HUES64 (cell line): ENCODE data around the gene TSKU.

Source experiments
- H3K27ac ChIP-seq: 2 replicates; pipeline ENCODE4 v1.7.0; 2013; ENCODE audit warnings: low read depth, low read length, inconsistent platforms
- H3K27me3 ChIP-seq: 2 replicates; pipeline ENCODE4 v1.6.1; 2013; ENCODE audit warnings: mild to moderate bottlenecking, low read length; ENCODE audit not compliant: insufficient read depth
- H3K36me3 ChIP-seq: 2 replicates; pipeline ENCODE4 v1.6.1; 2013; ENCODE audit warnings: mild to moderate bottlenecking, low read length; ENCODE audit not compliant: insufficient read depth
- H3K4me1 ChIP-seq: 2 replicates; pipeline ENCODE4 v1.6.1; 2013; ENCODE audit warnings: mild to moderate bottlenecking, low read length, moderate library complexity; ENCODE audit not compliant: insufficient read depth
- H3K4me3 ChIP-seq: 2 replicates; pipeline ENCODE4 v1.5.1; 2013; ENCODE audit warnings: mild to moderate bottlenecking, low read length, moderate library complexity
- H3K9ac ChIP-seq: 2 replicates; pipeline ENCODE4 v1.6.1; 2013; ENCODE audit warnings: mild to moderate bottlenecking, low read depth, low read length
- H3K9me3 ChIP-seq: 2 replicates; pipeline ENCODE4 v1.6.1; 2013; ENCODE audit warnings: low read depth, low read length; ENCODE audit not compliant: insufficient read depth
- WGBS: fragments of 150-250, 120-280 bp; methylation state at CpG from one replicate; pipeline ENCODE4 v1.1.7; 2013; ENCODE audit warnings: missing lambda C conversion rate; 5-methylcytosine and 5-hydroxymethylcytosine counted together

TSKU gene

GRCh38 chr11:76764941-76765665 lies 18.1 kb upstream of the TSKU start:
- WGBS: 86% methylated on average over 10 of the region's 10 CpGs
- peaks cover 22% of the 10 kb centered on the region for H3K4me1 ChIP-seq

GRCh38 chr11:76765863-76766350 lies 17.2 kb upstream of the TSKU start:
- peaks cover 30% of the 10 kb centered on the region for H3K4me1 ChIP-seq
- 94% methylated on average over 5 of the region's 5 CpGs for WGBS

More at GRCh38 chr11:76764941-76765665, 18.1 kb upstream of the TSKU start:
- Histone ChIP-seq H3K36me3 (no peaks in the 10 kb centered on the region), H3K4me3 (no peak overlapping the region), H3K9ac (no peak overlapping the region), H3K27ac (no peak overlapping the region), H3K27me3 (peaks cover 6% of the 10 kb centered on the region; the same call in 1 of the 2 replicates), H3K9me3 (no peaks in the 10 kb centered on the region)

GRCh38 chr11:76766521-76766920 lies 16.6 kb upstream of the TSKU start:
- no peak overlapping the region for H3K9ac ChIP-seq
- no peaks in the 10 kb centered on the region for H3K27me3 ChIP-seq
- H3K36me3 ChIP-seq: no peaks in the 10 kb centered on the region
- no peaks in the 10 kb centered on the region for H3K9me3 ChIP-seq
- no peak overlapping the region for H3K27ac ChIP-seq
- WGBS: 86% methylated on average over 6 of the region's 6 CpGs
- H3K4me1 ChIP-seq: peaks cover 36% of the 10 kb centered on the region
- H3K4me3 ChIP-seq: no peak overlapping the region

More at GRCh38 chr11:76765863-76766350, 17.2 kb upstream of the TSKU start:
- H3K27ac ChIP-seq: no peak overlapping the region
- H3K9me3 ChIP-seq: no peaks in the 10 kb centered on the region
- H3K27me3 ChIP-seq: no peaks in the 10 kb centered on the region; the same call in 1 of the 2 replicates
- no peak overlapping the region for H3K4me3 ChIP-seq
- H3K36me3 ChIP-seq: no peaks in the 10 kb centered on the region
- no peak overlapping the region for H3K9ac ChIP-seq

GRCh38 chr11:76767659-76768058 lies 15.5 kb upstream of the TSKU start:
- no peaks in the 10 kb centered on the region for H3K27me3 ChIP-seq
- WGBS: 57% methylated on average over 5 of the region's 5 CpGs
- H3K9me3 ChIP-seq: no peaks in the 10 kb centered on the region
- no peak overlapping the region for H3K9ac ChIP-seq
- no peak overlapping the region for H3K4me3 ChIP-seq
- no peak overlapping the region for H3K27ac ChIP-seq
- H3K36me3 ChIP-seq: no peaks in the 10 kb centered on the region
- H3K4me1 ChIP-seq: peaks cover 47% of the 10 kb centered on the region

GRCh38 chr11:76768088-76768908 lies 14.9 kb upstream of the TSKU start:
- no peak overlapping the region for H3K9ac ChIP-seq
- H3K4me1 ChIP-seq: peaks cover 47% of the 10 kb centered on the region
- no peaks in the 10 kb centered on the region for H3K36me3 ChIP-seq
- no peak overlapping the region for H3K4me3 ChIP-seq
- no peaks in the 10 kb centered on the region for H3K27me3 ChIP-seq
- WGBS: 26% methylated on average over 7 of the region's 7 CpGs
- H3K9me3 ChIP-seq: no peaks in the 10 kb centered on the region
- H3K27ac ChIP-seq: no peak overlapping the region

- H3K9me3 ChIP-seq: no peaks in the 10 kb centered on the region
- peaks cover 44% of the 10 kb centered on the region for H3K4me1 ChIP-seq
- H3K27me3 ChIP-seq: no peaks in the 10 kb centered on the region
- no peaks in the 10 kb centered on the region for H3K36me3 ChIP-seq
- WGBS: 64% methylated on average over 10 of the region's 10 CpGs
- H3K4me3 ChIP-seq: no peak overlapping the region
- H3K27ac ChIP-seq: no peak overlapping the region; the same call in 1 of the 2 replicates
- no peak overlapping the region for H3K9ac ChIP-seq
Observed at GRCh38 chr11:76768909-76769560, 14.1 kb upstream of the TSKU start.

- no peak overlapping the region for H3K27ac ChIP-seq
- 85% methylated on average over 13 of the region's 13 CpGs for WGBS
- no peak overlapping the region for H3K4me3 ChIP-seq
Observed at GRCh38 chr11:76769645-76770586, 13.2 kb upstream of the TSKU start.

GRCh38 chr11:76770642-76771445 lies 12.3 kb upstream of the TSKU start:
- Histone ChIP-seq H3K4me3 (no peak overlapping the region), H3K9ac (no peak overlapping the region), H3K36me3 (no peaks in the 10 kb centered on the region), H3K27me3 (no peaks in the 10 kb centered on the region), H3K9me3 (peaks cover 6% of the 10 kb centered on the region), H3K4me1 (peaks cover 40% of the 10 kb centered on the region), H3K27ac (peak overlapping the region; percentile 17; the same call in 1 of the 2 replicates)
- 43% methylated on average over 6 of the region's 6 CpGs for WGBS

More at GRCh38 chr11:76769645-76770586, 13.2 kb upstream of the TSKU start:
- H3K4me1 ChIP-seq: peaks cover 40% of the 10 kb centered on the region
- no peaks in the 10 kb centered on the region for H3K27me3 ChIP-seq
- no peaks in the 10 kb centered on the region for H3K36me3 ChIP-seq
- no peak overlapping the region for H3K9ac ChIP-seq
- H3K9me3 ChIP-seq: 0 out of 2 replicates have a peak, but pooled peaks cover under 1% of the 10 kb centered on the region

GRCh38 chr11:76771446-76772099 lies 11.6 kb upstream of the TSKU start:
- peaks cover 40% of the 10 kb centered on the region for H3K4me1 ChIP-seq
- H3K27me3 ChIP-seq: no peaks in the 10 kb centered on the region

More at GRCh38 chr11:76771446-76772099, 11.6 kb upstream of the TSKU start:
- H3K9ac ChIP-seq: no peak overlapping the region
- no peak overlapping the region for H3K4me3 ChIP-seq
- no peaks in the 10 kb centered on the region for H3K36me3 ChIP-seq
- no peak overlapping the region for H3K27ac ChIP-seq
- H3K9me3 ChIP-seq: peaks cover 13% of the 10 kb centered on the region
- 75% methylated on average over 8 of the region's 8 CpGs for WGBS
